ENCODE measurements around the gene NPTN.
"Not testable (repeated sequence)": the region's sequence is repeated elsewhere in the genome, so short reads cannot be mapped to it uniquely, and the experiment has no call there.

NPTN gene

DNA sequence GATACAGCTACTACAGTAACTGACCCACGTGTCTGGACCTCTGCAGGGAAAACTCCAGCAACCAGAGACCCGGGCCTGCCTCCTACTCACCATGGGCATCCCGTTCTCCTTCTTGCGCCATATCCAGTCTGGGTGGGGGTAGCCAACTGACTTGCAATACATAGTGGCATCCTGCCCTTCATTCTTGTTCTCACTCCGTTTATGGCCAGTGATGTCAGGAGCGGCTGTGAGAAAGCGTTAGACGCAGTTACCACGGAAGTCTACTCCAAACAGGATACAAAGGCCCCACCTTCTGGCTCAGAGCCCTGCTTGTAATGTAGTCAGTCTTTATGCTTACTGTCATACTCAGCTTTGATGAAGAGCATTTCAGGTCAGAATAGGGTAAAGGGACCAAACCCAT, 59.6 kb downstream of the NPTN start:
- DNase-seq (ENCODE audit: insufficient read length, low spot score) = no peak
- FAIRE-seq = no peak

DNA sequence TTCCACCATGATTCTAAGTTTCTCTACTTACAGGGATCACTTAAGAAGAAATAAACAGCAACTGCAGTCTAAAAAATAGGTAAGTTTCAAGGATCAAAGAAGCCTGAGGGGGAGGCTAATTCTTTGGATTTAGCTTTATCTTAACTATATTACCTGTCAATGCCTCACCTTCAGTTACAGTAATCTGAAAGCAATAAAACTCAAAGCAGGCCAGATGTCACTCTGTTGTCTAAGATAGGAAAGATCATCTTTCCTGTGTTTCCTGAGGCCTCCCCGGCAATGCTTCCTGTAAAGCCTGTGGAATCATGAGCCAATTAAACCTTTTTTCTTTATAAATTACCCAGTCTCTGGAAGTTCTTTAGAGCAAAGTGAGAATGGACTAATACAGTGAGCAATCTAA, 60.2 kb downstream of the NPTN start:
- DNase-seq (ENCODE audit: insufficient read length, low spot score) (no peak), FAIRE-seq (no peak)

DNA sequence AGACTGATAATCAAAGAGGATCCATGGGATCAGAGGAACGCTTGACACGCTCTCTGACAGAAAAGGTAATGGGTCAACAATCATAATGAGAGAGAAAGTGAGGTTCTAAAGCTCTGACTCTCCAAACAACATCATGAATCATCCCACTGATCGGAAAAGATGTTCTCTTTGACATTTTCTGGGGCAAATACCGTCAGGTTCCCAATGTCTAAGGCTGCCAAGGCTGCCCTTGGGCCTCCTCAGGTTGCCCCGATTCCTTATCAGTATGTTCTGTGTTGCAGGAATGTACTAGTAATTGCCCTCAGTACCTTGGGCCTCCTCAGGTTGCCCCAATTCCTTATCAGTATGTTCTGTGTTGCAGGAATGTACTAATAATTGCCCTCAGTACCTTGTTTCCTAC, 60.9 kb downstream of the NPTN start:
- no peak for FAIRE-seq

DNA sequence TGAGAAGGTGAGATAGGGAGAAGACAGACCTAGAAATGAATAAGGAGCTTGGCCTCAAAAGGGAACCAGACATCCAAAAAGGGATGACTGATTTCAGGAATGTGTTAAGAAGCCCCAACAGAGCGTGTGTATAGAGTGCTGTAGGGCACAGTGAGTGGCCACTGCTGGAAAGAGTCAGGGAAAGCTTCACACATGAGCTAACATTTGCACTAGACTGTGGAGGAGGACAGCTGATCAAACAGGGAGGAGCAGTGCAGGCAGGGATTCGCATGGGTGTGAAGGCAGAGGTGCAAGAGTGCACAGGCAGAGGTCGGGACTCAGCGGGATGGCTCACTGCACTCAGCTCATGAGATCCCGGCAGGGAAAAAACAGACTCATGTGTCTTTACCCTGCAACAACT, 61.8 kb downstream of the NPTN start:
- FAIRE-seq (no peak), DNase-seq (ENCODE audit: insufficient read length, low spot score) (no peak)

More for the DNA sequence above, 60.9 kb downstream of the NPTN start:
- no peak for DNase-seq (ENCODE audit: insufficient read length, low spot score)

DNA sequence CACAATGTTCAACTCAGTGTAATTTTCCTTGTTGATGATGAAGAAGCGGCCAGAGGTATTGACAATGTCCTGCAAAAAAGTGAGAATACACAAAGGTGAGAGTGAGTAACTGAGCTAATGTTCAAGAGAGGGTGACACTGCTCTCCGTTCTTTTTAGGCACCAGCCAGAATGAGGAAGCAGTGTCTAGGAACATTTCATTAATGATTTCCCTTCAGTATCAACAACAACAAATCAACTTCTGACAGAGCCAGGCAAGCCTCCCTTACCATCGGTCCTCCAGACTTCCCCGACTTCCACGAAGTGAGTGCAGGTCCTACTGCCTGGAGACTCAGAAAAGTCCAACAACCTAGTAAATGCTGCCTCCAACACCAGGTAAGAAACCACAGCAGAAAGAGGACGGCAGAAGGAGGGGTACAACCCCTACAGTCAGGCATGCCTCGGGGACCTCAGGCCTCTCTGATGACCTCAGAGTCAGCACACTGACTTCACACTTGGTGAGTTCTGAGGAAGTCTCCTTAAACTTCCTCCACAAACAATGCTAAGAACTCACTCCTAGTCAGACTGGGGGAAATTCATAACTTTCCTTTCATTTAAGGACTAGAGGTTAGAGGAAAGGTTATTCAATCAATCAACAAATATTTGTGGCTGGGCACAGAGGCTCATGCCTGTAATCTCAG, 62.7 kb downstream of the NPTN start:
- FAIRE-seq (no peak), DNase-seq (ENCODE audit: insufficient read length, low spot score) (no peak)

DNA sequence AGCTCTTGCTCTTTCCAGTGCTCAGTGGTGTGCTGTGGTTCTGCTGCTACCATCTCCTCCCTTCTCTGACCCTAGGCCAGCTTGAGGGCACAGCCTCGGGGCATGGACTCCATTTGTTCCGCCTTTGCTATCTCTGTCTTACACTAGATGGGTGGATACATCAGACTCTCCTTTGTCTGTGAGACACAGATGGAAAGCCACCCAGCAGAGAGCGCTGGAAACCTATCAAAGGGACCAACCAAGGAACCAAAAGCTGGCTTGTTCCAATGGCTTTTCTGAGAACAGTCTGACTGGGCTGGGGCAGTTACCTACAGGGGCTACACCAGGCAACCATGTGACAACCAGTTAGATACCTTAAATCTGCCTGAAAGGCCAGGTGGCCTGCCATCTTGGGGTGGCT, 63.8 kb downstream of the NPTN start:
- no peak for FAIRE-seq

DNA sequence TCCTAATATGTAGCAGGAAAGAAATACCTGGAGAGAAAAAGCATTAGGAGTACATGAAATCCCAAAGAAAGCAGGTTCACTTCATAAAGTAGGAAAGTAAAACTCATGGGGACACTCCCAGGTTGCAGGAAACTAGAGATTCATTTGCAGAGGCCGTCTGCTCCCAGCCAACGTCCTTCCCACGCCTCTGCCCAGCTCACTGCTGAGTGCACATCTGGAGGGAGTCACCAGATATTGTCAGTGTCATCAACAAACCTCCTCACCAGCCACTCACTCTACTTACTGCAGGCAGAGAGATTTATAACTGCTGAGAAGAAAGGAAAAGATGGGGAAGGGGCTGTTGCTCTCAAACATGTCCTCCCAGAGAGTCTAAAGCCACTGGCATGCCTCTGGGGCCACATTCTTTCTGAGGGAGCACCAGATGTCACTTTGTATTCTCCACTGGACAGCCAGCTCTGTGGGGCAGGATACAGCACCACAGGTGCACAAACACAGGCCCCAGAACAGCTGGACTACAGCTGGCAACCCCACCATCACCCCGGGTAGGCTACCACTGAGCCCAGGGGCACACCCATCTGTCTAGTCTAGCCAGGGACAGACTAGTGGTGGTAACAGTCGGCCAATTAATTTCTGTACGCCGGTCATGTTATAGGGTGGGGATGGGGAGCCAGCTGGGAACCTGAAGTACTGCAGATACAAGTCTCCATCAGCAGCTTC, 64.5 kb downstream of the NPTN start:
- no peak for FAIRE-seq
- DNase-seq (ENCODE audit: insufficient read length, low spot score) = no peak

More for the DNA sequence above, 63.8 kb downstream of the NPTN start:
- no peak for DNase-seq (ENCODE audit: insufficient read length, low spot score)

DNA sequence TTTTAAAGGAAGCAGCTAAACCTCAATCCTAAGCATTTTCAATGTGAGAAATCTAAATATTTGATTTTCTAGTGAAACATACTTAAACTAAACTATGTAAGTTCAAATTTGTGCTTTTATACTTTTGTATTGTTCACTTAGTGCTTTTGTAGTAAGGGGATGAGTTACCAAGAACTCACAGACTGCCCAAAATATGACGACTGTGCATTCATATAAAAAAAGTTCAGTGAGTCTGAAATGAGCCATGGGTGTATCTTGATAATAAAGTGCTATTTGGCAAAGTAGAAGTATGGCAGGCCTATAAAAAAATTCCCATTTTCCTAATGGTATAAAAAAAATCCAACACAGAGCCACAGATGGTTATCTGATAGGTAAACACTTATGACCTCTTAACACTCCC, 66.2 kb downstream of the NPTN start:
- no peak for FAIRE-seq
- DNase-seq (ENCODE audit: insufficient read length, low spot score) = no peak

DNA sequence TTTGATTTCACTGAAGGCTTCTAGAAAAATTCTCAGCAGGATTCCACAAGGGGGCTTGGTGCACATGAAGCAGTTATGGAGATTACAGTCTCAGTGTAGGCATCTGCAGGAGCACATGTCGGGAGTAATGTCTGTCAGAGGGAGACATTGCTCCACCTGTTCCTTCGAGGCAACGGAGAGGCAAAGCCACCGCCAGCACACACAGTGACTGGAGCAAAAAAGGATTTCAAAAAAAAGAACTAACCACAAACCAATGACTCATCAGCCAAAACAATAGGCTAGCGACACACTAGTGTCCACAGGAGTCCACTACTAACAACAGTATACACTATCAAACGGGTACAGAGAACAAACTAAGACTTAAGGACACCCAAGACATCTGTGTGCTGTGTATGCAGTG, 68.9 kb downstream of the NPTN start:
- DNase-seq (ENCODE audit: insufficient read length, low spot score) (peak; percentile 15), FAIRE-seq (no peak)

DNA sequence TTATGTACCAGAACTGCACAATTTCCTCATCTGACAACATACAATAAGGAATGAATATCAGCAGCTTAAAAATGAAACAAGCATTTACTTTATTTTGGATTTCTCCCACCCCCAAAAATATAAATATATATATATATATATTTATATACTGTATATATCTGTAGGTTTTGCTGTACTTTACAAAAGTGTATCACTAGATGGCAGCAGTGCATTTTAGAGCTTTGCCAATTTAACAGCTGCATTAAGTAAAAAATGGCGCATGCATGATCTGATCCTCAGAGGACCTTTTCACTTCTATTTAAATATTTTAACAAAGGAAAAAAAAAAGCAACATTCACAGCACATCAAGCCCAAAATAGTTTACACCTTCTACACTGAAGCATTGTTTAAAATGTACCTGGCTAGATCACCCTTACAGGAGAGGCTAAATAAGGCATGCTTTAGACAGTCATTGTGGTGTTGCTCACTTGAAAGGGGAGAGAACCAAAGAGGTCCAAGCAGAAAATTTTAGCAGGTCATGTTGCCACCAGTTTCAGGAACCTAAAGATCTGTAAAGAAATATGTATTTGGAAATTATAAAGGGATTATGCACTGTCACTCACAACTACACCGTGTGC, 72.6 kb downstream of the NPTN start:
- DNase-seq (ENCODE audit: insufficient read length, low spot score) (peak; percentile 15), FAIRE-seq (no peak)

DNA sequence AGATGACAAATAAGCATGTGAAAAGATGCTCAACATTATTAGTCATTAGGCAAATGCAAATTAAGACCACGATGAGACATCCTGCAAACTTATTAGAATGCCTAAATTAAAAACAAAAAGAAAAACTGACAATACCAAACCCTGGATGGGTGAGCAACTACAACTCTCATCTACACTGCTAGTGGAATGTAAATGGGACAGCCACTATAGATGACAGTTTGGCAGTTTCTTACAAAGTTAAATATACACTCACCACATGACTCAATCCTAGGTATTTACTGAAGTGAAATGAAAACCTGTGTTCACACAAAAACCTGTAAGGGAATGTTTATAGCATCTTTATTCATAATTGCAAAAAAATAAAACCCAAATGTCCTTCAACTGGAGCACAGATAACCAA, 74.7 kb downstream of the NPTN start:
- no peak for FAIRE-seq

DNA sequence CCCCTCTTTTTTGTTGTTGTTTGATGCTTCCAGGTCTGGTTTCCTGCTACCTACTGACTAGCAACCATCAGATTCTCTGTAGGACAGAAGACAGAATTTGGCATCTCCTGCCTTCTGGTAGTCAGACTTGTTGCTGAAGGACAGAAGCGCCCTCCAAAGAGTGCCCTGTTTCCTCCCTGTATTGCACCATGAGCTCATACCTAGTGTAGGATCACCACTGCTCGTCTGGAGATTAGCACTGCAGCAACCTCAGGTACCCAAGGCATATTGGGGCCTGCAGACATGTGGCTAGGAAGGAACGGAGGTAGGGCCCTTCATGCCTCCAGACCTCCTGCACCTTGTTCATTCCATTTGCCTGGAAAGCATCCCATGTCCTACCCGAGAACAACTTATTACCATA, 78.1 kb downstream of the NPTN start:
- DNase-seq (ENCODE audit: insufficient read length, low spot score) = no peak
- FAIRE-seq = no peak

More for the DNA sequence above, 74.7 kb downstream of the NPTN start:
- DNase-seq (ENCODE audit: insufficient read length, low spot score) = no peak

DNA sequence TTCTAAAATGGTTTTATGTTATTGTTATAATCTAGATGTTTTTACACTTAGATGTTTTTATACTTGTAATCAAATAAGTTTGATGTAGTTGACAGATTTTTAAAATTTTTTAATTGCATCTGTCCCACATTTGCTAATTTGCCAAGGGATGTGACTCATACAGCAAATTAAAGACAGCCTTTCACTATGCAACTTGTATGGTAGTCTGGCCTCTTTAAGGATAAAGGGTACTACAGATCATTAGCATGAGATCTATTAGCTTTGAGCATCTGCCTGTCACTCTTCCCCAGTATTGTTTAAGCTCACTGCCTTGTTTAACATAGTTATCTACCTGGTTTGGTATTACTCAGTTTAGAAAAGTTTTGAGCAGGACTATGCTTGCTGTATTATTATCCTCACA, 83.0 kb downstream of the NPTN start:
- no peak for FAIRE-seq
- DNase-seq (ENCODE audit: insufficient read length, low spot score) = no peak

DNA sequence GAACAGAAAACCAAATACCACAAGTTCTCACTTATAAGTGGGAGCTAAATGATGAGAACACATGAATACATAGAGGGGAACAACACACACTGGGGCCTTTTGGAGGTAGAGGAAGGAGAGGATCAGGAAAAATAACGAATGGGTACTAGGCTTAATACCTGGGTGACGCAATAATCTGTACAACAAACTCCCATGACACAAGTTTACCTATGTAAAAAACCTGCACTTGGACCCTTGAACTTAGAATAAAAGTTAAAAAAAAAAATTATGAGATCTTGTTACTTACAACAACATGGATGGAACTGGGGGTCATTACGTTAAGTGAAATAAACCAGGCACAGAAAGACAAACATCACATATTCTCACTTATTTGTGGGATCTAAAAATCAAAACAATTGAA, 84.3 kb downstream of the NPTN start:
- FAIRE-seq; DNase-seq (ENCODE audit: insufficient read length, low spot score): not testable (repeated sequence)

DNA sequence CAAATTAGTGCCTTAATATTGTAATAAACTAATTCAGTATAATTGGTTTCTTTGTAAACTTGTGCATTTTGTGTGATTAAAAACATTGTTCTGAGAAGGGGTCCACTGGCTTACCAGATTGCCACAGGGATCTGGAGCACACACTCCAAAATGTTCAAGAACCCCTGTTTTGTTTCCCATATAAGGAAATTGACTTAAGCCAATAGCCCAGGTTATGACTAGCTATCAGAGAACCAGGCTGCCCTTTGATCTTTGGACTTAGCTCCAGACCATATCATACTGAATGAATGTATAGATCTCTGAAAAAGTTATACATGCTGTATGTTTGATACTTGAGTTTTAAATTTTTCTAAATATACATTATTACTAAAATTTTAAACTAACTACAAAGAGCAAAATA, 91.7 kb downstream of the NPTN start:
- FAIRE-seq = no peak
- DNase-seq (ENCODE audit: insufficient read length, low spot score) = no peak

DNA sequence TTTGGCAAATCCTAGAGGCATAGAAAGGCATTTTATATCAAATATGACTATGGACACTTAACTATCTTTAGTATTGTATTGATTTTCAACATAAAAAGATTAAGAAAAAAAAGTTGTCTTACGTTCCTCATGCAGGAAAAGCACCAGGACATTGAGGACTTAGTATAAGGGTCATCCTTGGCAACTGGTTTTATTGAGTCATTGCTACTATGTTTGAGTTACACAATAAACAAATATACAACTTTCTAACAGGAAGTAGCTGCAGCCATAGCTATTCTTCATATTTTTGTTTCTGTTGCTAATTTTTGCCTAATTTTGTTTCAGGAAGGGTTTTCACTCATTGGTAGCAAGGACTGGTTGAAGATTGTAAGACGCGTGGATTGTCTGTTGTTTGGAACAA, 93.0 kb downstream of the NPTN start:
- DNase-seq (ENCODE audit: insufficient read length, low spot score) (no peak), FAIRE-seq (no peak)

DNA sequence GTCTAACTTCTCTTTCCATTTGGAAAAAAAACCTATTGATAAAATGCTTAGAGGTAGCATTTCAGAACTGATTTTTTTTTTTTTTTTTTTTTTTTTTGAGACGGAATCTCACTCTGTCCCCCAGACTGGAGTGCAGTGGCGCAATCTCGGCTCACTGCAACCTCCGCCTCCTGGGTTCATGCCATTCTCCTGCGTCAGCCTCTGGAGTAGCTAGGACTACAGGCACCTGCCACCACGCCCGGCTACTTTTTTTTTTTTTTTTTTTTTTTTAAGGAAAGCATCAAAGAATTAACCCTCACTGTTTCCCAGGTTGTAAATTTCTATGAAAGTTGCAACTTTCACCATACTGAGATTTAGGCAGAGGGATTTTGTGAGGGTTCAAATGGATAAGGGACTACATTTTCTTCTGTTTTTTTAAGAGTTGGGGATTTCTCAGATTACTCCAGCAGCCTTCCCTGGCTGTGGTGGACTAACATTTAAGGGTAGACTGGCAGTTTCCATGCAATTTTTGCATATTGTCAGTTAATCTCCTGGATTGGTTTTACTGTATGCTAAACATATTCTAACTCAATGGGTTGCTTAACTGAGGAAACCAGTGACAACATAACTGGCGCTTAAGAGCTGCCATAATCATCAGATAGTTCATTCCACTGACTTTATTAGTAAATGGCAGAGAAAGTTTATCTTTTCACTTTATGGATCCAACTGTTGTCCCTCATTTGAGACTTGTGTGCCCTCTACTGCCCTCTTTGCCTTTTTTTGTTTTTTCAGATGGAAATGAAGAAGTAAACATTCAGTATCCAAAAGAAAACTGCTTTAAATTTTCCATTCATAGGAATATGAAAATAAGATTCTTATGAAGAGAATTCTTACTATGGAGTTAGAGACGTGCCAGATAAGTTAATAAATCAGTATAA, 93.7 kb downstream of the NPTN start:
- FAIRE-seq (no peak), DNase-seq (ENCODE audit: insufficient read length, low spot score) (no peak)

DNA sequence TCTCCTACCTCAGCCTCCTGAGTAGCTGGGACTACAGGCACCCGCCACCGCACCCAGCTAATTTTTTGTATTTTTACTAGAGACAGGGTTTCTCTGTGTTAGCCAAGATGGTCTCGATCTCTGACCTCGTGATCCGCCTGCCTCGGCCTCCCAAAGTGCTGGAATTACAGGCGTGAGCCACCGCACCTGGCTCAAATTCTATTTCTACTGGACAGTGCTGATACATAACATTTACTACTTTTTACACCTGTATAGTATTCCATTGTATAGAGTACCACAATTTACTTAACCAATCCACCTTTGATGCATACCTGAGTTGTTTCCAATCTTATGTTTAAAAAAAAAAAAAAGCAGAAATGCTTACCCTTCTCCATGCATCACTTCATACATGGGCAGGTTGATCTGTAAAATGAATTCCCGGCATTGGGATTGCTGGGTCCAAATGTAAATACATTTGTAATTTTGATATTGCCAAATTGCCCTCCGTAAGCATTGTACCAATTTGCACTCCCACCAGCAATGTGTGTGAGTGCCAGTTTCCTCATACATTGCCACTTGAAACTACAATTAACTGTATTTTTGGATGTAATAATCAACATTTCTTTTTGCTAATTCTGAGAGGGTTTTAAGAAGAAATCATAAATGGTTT, 94.5 kb downstream of the NPTN start:
- FAIRE-seq (no peak), DNase-seq (ENCODE audit: insufficient read length, low spot score) (no peak)

DNA sequence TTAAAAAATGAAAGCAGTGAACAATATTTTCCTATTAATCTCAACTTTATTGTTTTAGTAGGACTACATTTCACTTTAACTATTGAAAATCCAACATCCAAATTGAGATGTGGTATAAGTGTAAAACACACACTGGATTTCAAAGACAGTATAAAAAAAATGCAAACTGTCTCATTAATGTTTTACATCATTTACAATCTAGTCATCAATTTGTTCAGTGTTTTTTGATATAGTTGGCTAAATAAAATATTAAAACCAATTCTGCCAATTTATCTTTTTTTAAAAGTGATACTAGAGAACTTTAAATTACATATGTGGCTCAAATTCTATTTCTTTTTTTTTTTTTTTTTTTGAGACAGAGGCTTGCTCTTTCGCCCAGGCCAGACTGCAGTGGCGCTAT, 95.1 kb downstream of the NPTN start:
- no peak for DNase-seq (ENCODE audit: insufficient read length, low spot score)
- no peak for FAIRE-seq

DNA sequence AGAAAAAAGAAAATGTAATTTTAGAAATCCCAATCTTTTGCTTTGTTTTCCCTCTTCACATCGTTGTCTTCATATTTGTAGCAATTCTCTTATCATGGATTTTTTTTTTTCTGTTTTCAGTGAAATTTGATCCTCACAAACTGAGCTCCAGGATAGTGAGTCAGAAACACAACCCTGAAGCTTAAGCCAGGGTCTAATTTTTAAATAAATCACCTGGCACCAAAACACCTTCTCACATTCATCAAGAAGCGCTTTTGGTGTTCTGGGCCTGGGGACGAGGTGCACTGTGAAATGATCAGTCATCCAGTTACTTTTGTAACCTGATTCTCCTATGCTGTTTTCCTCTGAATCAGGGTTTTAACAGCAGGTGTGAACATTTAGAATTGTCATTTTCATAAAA, 102.5 kb downstream of the NPTN start:
- FAIRE-seq (no peak), DNase-seq (ENCODE audit: insufficient read length, low spot score) (no peak)

DNA sequence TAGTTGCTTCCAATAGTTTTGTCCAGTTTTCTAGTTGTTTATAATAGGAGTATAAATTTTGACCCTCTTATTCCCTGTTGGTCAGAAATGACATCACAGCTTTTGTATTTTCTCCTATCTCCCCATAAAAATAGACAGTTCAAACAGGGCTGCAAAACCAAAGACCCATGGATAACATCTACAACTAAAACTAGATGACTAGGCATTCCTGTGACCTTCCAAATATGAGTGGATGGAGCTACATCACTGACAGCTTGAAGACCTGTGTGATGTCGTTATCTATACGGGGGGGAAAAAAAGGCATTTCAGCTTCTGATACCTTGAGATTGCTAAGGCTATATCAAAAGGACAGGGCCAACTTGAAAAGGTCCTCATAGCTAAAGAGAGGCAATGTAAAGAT, 105.6 kb downstream of the NPTN start:
- FAIRE-seq (no peak), DNase-seq (ENCODE audit: insufficient read length, low spot score) (no peak)
